Chondrocyte (in vitro differentiated cells): Measurements from ENCODE around the gene CCNL2. TPM values are rescaled to one million over a fixed set of nuclear protein-coding genes. Genes with fewer than 3 reads are reported as not detected.
A peak's percentile ranks its signal among the peaks of the same experiment; 100 is the strongest.

Experiments
- DNase-seq: peaks from one replicate; pipeline ENCODE4 v3.0.0; 2021; ENCODE audit warnings: mixed read lengths, low spot score
- H3K27ac Mint-ChIP-seq: one replicate; pipeline ENCODE4 v1.8.0; 2021; ENCODE audit warnings: mild to moderate bottlenecking, moderate library complexity, mixed read lengths; ENCODE audit not compliant: unreplicated experiment
- H3K27me3 Mint-ChIP-seq: 2 replicates; pipeline ENCODE4 v1.8.0; 2021; ENCODE audit warnings: low read depth, mixed read lengths
- H3K36me3 Mint-ChIP-seq: 2 replicates; pipeline ENCODE4 v1.8.0; 2021; ENCODE audit warnings: low read depth, mixed read lengths
- H3K4me1 Mint-ChIP-seq: 2 replicates; pipeline ENCODE4 v1.8.0; 2021; ENCODE audit warnings: low read depth, mild to moderate bottlenecking, mixed read lengths
- H3K4me3 Mint-ChIP-seq: one replicate; pipeline ENCODE4 v1.8.0; 2021; ENCODE audit warnings: mild to moderate bottlenecking, moderate library complexity, mixed read lengths; ENCODE audit not compliant: unreplicated experiment
- H3K9me3 Mint-ChIP-seq: 2 replicates; pipeline ENCODE4 v1.8.0; 2021; ENCODE audit warnings: low read depth, mixed read lengths
- total RNA-seq: library from RNA; stranded (reverse); gene quantifications from 3 replicates; pipeline ENCODE4 v1.2.1, GENCODE V29; 2021
- TF ChIP-seq, protein P1 (sequence below): fragments of 200-600 bp; sonication (generic); IDR thresholded peaks from 2 replicates; pipeline ENCODE4 v1.5.0; 2021; ENCODE audit warnings: antibody characterized with exemption, mild to moderate bottlenecking, moderate library complexity

The CCNL2 gene
- total RNA-seq, 1 donor from 2014 or later, result 161 TPM

DNA sequence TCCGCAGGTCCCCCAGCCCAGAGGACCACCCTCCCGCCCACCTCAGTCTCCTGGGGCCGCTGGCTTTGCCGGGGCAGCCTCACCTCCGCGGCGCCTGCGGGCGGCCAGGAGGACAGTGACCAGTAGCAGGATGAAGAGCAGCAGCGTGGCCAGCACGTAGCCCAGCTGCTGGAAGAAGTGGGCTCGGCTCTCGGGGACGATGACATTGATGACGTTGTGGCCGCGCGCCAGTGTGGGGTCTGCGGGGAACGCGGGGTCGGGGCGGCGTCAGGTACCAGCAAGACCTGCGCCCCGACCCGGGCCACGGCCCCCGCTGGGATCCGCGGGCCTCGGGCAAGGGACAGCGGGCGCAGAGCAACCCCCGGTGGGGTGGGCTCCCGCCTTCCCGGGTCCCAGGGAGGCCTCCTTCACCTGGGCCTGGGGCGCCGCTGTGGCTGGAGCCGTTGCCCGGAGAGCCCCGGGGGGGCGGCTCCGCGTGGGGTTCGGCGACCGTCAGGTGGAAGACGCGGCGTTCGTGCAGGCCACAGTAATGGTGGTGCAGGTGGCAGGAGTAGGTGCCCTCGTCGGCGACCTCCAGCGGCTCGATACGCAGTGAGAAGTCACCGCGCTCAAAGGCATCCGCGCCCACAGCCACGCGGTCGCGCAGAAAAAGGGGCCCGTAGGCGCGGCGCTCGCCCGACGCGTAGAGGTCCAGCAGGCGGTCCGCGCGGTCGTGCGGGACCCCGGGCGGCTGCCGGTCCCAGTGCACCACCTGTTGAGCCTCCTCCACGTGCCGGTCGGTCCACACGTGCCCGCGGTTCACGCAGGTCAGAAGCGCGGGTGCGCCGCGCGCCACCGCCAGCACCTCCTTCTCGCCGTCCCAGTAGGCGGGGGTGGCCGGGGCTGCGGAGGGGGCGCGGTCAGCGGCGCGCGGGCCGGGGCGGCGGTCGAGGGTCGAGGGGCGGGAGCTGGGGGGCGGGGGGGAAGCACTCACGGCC, 44.6 kb downstream of the CCNL2 start:
- TF ChIP-seq, protein P1, sequence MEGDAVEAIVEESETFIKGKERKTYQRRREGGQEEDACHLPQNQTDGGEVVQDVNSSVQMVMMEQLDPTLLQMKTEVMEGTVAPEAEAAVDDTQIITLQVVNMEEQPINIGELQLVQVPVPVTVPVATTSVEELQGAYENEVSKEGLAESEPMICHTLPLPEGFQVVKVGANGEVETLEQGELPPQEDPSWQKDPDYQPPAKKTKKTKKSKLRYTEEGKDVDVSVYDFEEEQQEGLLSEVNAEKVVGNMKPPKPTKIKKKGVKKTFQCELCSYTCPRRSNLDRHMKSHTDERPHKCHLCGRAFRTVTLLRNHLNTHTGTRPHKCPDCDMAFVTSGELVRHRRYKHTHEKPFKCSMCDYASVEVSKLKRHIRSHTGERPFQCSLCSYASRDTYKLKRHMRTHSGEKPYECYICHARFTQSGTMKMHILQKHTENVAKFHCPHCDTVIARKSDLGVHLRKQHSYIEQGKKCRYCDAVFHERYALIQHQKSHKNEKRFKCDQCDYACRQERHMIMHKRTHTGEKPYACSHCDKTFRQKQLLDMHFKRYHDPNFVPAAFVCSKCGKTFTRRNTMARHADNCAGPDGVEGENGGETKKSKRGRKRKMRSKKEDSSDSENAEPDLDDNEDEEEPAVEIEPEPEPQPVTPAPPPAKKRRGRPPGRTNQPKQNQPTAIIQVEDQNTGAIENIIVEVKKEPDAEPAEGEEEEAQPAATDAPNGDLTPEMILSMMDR, result no peak
- Mint-ChIP-seq H3K27me3 (no peaks in the 10 kb centered on the region), H3K4me1 (peaks cover 41% of the 10 kb centered on the region), H3K4me3 (peak overlapping the region; percentile 54), H3K9me3 (no peaks in the 10 kb centered on the region), H3K36me3 (no peaks in the 10 kb centered on the region), H3K27ac (no peak overlapping the region)
- no peak for DNase-seq

DNA sequence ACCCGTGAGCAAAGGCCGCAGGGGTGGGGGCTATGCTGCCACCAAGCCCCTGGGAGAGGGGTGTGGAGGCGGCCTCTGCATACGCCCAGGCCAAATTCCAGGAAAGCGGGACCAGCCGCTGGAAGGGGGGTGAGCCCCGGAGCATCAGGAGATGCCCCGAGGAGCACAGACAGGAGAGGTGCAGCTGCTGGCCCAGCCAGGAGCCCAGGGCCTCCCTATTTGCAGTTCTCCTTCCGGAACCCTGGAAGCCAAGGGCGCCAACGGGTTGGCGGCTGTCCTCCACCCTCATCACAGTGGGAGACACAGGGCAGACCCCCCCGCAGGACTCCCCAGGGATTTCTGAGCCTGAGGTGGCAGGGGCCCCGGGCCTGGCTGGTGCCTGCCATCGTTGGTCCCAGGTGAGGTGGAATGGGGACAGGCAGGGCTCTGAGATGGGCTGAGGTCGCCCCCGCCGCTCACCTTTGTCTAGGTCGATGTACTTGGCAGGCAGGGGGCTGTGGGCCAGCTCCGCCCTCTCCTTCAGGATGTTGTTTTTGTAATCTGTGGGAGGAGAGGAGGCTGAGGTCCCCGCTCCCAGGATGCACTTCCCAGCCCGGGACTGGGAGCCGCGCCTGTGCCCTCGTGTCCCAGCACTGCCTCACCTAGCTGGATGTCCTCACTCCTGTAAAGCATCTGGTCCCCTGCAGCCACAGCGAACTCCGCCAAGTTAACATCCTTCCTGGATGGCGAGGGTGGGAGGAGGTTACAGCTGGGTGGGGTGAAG, 45.6 kb downstream of the CCNL2 start:
- no peaks in the 10 kb centered on the region for H3K27me3 Mint-ChIP-seq
- DNase-seq, result no peak
- H3K4me3 Mint-ChIP-seq, result no peak overlapping the region

DNA sequence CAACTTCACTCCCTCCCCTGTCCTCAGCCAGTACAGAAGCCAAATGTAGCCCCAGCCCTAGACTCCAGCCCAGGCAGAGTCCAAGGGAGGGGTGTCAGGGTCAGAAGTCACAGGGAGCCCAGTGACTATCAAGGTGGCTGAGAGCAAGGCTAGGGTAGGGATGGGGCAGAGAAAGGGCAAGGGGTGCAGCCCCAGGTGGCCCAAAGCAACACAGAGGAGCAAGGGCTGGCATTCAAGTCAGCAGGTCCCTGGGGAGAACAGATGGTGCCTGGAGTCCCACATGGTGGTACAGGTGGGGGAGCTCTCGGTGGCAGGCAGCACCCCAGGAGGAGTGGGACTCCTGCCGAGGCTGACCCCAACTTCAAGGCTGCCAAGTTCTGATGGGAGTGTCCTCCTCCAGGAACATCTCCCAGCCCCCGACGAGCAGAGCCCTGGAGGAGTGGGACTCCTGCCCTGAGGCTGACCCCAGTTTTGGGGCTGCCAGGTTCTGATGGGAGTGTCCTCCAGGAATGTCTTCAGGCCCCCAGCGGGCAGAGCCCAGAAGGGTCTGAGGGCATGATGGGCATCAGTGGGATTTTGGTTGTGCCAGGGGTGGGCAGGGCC, 46.2 kb downstream of the CCNL2 start:
- Mint-ChIP-seq H3K9me3 (no peaks in the 10 kb centered on the region), H3K27me3 (no peaks in the 10 kb centered on the region), H3K36me3 (no peaks in the 10 kb centered on the region), H3K27ac (no peak overlapping the region), H3K4me3 (no peak overlapping the region), H3K4me1 (peaks cover 26% of the 10 kb centered on the region)
- DNase-seq, result no peak
- TF ChIP-seq, protein P1, result no peak

More for the DNA sequence above, 45.6 kb downstream of the CCNL2 start:
- no peaks in the 10 kb centered on the region for H3K36me3 Mint-ChIP-seq
- peak overlapping the region; percentile 2 for H3K27ac Mint-ChIP-seq
- H3K4me1 Mint-ChIP-seq, result peaks cover 31% of the 10 kb centered on the region
- no peaks in the 10 kb centered on the region for H3K9me3 Mint-ChIP-seq
- TF ChIP-seq, protein P1, result no peak

DNA sequence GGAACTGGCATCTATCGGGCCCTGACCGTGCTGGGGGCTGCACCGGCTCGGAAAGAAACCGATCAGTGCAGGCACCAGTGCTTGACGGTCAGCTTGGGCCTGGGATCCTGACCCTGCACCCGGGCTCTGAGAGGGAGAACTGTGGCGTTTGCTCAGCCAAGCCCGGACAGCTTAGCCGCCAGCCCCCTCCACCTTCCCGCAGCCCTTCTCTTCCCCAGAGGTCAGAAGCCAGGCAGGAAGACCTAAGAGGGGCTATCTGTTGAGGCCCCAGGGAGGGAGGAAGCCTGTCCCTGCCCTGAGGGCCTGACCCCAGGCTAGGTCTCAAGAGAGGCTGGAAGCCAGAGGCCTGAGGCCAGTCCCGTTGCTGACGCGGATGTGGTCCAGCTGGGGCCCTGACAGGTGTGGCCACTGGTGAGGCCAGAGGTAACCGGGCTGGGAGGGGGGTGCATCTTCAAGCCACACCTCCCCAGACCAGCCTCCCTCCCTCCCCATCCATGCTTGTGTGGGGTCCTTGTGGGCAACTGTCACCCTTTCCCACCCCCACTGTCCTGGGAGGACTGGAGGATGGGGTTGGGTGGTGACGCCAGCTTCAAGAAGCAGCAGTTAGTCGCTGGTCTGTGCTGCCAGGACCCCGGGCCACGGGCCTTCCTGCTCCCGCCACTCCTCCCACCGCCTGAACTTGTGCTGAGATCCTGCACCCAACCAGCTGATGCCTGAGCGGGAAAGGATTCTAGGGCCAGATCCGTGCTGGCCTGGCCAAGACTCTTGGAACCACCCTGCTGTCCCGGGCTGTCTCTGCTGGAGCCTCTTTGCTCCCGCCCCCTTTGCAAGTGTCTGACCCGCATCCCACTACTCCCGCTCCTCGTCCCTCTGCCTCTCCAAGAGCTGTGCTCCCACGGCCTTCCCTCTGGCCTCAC, 47.4 kb downstream of the CCNL2 start:
- Mint-ChIP-seq H3K9me3 (no peaks in the 10 kb centered on the region), H3K27me3 (no peaks in the 10 kb centered on the region), H3K4me1 (peaks cover 28% of the 10 kb centered on the region), H3K36me3 (no peaks in the 10 kb centered on the region), H3K4me3 (peak overlapping the region; percentile 52), H3K27ac (peak overlapping the region; percentile 57)
- no peak for DNase-seq
- TF ChIP-seq, protein P1, result no peak
